Upper lobe of left lung (tissue), 6 donors: ENCODE measurements around the gene B4GALNT3. TPM values are rescaled to one million over a fixed set of nuclear protein-coding genes. Genes with fewer than 3 reads are reported as not detected.

Experiments used
- ATAC-seq, 2 donors: fragments of 200-7000 bp; cut with Tn5 transposase; one replicate each; pipeline ENCODE4 v1.9.1; 2022; ENCODE audit warnings: mild to moderate bottlenecking in 2 of 2, moderate library complexity in 2 of 2; ENCODE audit not compliant: low FRiP score in 2 of 2
- DNase-seq, 2 donors: peaks; one replicate each; pipeline ENCODE4 v3.0.0-alpha.2; 2019 to 2020
- H3K27ac ChIP-seq, 4 donors: fragments of 200-600 bp; sonication (generic); one replicate each; pipeline ENCODE4 v1.5.1; 2016 to 2019
- H3K27me3 ChIP-seq, 4 donors: fragments of 200-600 bp; sonication (generic); one replicate each; pipeline ENCODE4 v1.5.1; 2017 to 2019
- H3K36me3 ChIP-seq, 4 donors: fragments of 200-600 bp; sonication (generic); one replicate each; pipeline ENCODE4 v1.5.1; 2016 to 2019
- H3K4me1 ChIP-seq, 4 donors: fragments of 200-600 bp; sonication (generic); one replicate each; pipeline ENCODE4 v1.5.1; 2018 to 2019
- H3K4me3 ChIP-seq, 4 donors: fragments of 200-600 bp; sonication (generic); one replicate each; pipeline ENCODE4 v1.5.1; 2017 to 2019; ENCODE audit warnings: mild to moderate bottlenecking in 2 of 4, moderate library complexity in 1 of 4
- H3K9me3 ChIP-seq, 4 donors: fragments of 200-600 bp; sonication (generic); one replicate each; pipeline ENCODE4 v1.5.1; 2018 to 2019
- CTCF ChIP-seq, 6 experiments: fragments of 450-650 bp in 4 of 6; fragments of 200-600 bp in 2 of 6; sonication (generic) in 2 of 6; IDR thresholded peaks; one replicate each; pipeline ENCODE4 v1.5.1; 2016 to 2019; ENCODE audit warnings: antibody characterized with exemption in 6 of 6
- EP300 ChIP-seq, 4 donors: sonication (generic); formaldehyde crosslinking; IDR thresholded peaks; one replicate each; pipeline ENCODE4 v1.5.1; 2017; ENCODE audit warnings: antibody characterized with exemption in 4 of 4, control low read depth in 2 of 4
- POLR2A ChIP-seq, 4 donors: fragments of 450-650 bp; IDR thresholded peaks; one replicate each; pipeline ENCODE4 v1.5.1; 2016 to 2017; ENCODE audit warnings: antibody characterized with exemption in 4 of 4, mild to moderate bottlenecking in 2 of 4
- POLR2AphosphoS5 ChIP-seq, 2 donors: sonication (generic); formaldehyde crosslinking; IDR thresholded peaks; one replicate each; pipeline ENCODE4 v1.5.1; 2017; ENCODE audit warnings: antibody characterized with exemption in 2 of 2
- WGBS, 2 donors: methylation state at CpG; one replicate each; pipeline ENCODE4 v1.1.5; 2017 to 2018; 5-methylcytosine and 5-hydroxymethylcytosine counted together
- total RNA-seq, 6 donors: library from RNA; depleted of rRNA in 4 of 6; stranded (reverse); fragments of >200 nt in 4 of 6; gene quantifications; one replicate each; pipeline versions ENCODE4 v1.1.0 to v1.2.1, GENCODE V29; 2016 to 2021
- donor health status: DM: no; HTN: no; CAD: no; lungs with moderate emphysema.
- donor health status: DM: no; HTN: yes; CAD: no; lungs with severe emphysema.

Gene B4GALNT3
- total RNA-seq, 6 donors from 2014 or later = 22.2 to 36.0 (median 26.9) TPM

- peaks cover 9 to 39% (median 23%) of the 10 kb centered on the region in 4 donors for H3K4me1 ChIP-seq
- WGBS, 2 donors = 81 to 82% methylated on average over 8 to 9 of the region's 9 CpGs
- H3K27ac ChIP-seq = peak overlapping the region in 1 of 4 donors; percentile 10
- ATAC-seq (no peak), DNase-seq (no peak)
- TF ChIP-seq CTCF (IDR thresholded peaks at IDR 0.05) (no peak), POLR2AphosphoS5 (IDR thresholded peaks at IDR 0.05) (no peak), POLR2A (IDR thresholded peaks at IDR 0.05) (no peak), EP300 (IDR thresholded peaks at IDR 0.05) (no peak)
- no peaks in the 10 kb centered on the region for H3K27me3 ChIP-seq
- no peak overlapping the region for H3K4me3 ChIP-seq
- no peaks in the 10 kb centered on the region for H3K9me3 ChIP-seq
- no peaks in the 10 kb centered on the region for H3K36me3 ChIP-seq
These were observed 47.7 kb downstream of the B4GALNT3 start for GRCh38 chr12:507391-507796.

GRCh38 chr12:508145-508544 is 48.4 kb downstream of the B4GALNT3 start:
- Histone ChIP-seq H3K36me3 (no peaks in the 10 kb centered on the region), H3K9me3 (no peaks in the 10 kb centered on the region), H3K4me3 (no peak overlapping the region), H3K27ac (peak overlapping the region in 3 of 4 donors; percentile 10 to 46 (median 44)), H3K27me3 (no peaks in the 10 kb centered on the region), H3K4me1 (peaks cover 9 to 32% (median 20%) of the 10 kb centered on the region in 4 donors)
- DNase-seq (peak in 1 of 2 donors; percentile 58), ATAC-seq (no peak)
- TF ChIP-seq POLR2AphosphoS5 (IDR thresholded peaks at IDR 0.05) (no peak), CTCF (IDR thresholded peaks at IDR 0.05) (no peak), POLR2A (IDR thresholded peaks at IDR 0.05) (no peak), EP300 (IDR thresholded peaks at IDR 0.05) (no peak)
- WGBS, 2 donors = 44 to 59% methylated on average over 2 of the region's 2 CpGs

GRCh38 chr12:508795-509194 is 49.1 kb downstream of the B4GALNT3 start:
- WGBS, 2 donors = 64 to 76% methylated on average over 5 of the region's 5 CpGs
- ATAC-seq (peak; percentile 42 to 77), DNase-seq (peak in 1 of 2 donors; percentile 72)
- no peak overlapping the region for H3K4me3 ChIP-seq
- no peaks in the 10 kb centered on the region for H3K9me3 ChIP-seq
- peaks cover 9 to 28% (median 18%) of the 10 kb centered on the region in 4 donors for H3K4me1 ChIP-seq
- H3K36me3 ChIP-seq = no peaks in the 10 kb centered on the region
- H3K27me3 ChIP-seq = no peaks in the 10 kb centered on the region
- H3K27ac ChIP-seq = peak overlapping the region in 3 of 4 donors; percentile 44 to 48 (median 46)
- TF ChIP-seq POLR2A (IDR thresholded peaks at IDR 0.05) (no peak), POLR2AphosphoS5 (IDR thresholded peaks at IDR 0.05) (no peak), CTCF (IDR thresholded peaks at IDR 0.05) (no peak), EP300 (IDR thresholded peaks at IDR 0.05) (no peak)

- no peaks in the 10 kb centered on the region for H3K27me3 ChIP-seq
- H3K4me3 ChIP-seq = no peak overlapping the region
- TF ChIP-seq CTCF (IDR thresholded peaks at IDR 0.05) = no peak
- TF ChIP-seq POLR2A (IDR thresholded peaks at IDR 0.05) = peak in 1 of 4 donors; percentile 11
- peak in 1 of 4 donors; percentile 30 for TF ChIP-seq EP300 (IDR thresholded peaks at IDR 0.05)
- 28 to 46% methylated on average over 5 of the region's 5 CpGs for WGBS, 2 donors
- peaks cover 9 to 27% (median 18%) of the 10 kb centered on the region in 4 donors for H3K4me1 ChIP-seq
- ATAC-seq (peak; percentile 54 to 84), DNase-seq (no peak)
- no peaks in the 10 kb centered on the region for H3K9me3 ChIP-seq
- peak overlapping the region; percentile 17 to 59 (median 51) for H3K27ac ChIP-seq
- no peaks in the 10 kb centered on the region for H3K36me3 ChIP-seq
These were observed 49.8 kb downstream of the B4GALNT3 start for GRCh38 chr12:509500-509899.
